Measurements from ENCODE around the gene ARMC3.
"Not testable (repeated sequence)": the region's sequence is repeated elsewhere in the genome, so short reads cannot be mapped to it uniquely, and the experiment has no call there.

Gene ARMC3

DNA sequence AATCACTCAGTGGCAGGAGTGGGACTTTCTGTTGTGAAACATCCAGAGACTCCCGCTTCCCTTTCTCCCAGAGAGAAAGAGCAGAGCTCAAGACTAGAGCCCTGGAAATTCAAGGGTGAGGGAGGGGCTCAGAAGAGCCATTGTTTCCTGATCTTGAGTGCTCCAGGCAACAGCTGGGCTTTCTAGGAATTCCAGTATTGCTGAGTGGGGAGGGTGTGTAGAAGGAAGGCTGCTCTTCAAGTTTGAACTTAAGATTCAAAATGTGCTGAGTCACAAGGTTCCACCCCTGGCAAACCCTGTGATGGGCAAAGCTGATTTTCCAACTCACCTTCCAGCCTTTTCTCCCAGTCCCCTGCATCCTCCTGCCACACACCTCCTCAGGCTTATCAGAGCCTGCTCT, 125.2 kb downstream of the ARMC3 start:
- no peak for DNase-seq

- DNase-seq: no peak
Observed at GRCh38 chr10:23055424-23056185, 127.8 kb downstream of the ARMC3 start.

DNA sequence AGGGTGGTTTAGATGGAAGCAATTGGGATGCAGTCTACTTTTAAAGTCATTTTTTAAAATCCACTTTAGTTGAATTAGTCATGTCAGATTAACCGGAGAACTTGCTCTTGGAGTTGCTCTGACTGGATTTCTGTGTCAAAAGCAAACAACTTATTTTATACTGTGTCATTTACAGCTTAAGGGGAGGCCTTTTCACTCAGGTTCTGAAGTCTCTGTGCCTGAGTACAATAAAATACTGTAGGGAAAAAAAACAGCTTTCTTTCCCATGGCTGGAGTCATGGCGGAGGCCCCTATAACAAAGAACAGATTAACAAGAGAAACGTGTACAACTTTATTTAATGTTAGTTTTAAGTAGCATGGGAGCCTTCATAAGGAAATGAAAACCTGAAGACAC, 128.3 kb downstream of the ARMC3 start:
- no peak for DNase-seq

DNA sequence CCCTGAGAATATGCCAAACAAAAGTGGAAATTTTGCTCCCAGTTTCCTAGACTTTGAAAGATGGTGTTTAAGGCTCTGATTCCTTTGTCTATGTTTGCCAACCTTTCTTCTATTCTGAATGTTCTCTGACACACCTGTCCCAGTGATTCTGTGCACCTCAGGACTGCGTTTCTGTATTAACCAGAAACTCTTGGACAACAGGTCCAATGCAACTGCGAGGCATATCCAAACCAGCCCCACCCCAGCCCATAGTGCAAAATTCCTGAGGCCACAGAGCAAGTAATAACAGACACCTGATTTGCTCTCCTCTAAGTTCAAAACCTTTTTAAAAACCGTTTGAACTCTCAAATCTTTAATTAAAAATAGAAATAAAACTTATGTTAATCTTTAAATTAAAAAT, 130.5 kb downstream of the ARMC3 start:
- no peak for DNase-seq

DNA sequence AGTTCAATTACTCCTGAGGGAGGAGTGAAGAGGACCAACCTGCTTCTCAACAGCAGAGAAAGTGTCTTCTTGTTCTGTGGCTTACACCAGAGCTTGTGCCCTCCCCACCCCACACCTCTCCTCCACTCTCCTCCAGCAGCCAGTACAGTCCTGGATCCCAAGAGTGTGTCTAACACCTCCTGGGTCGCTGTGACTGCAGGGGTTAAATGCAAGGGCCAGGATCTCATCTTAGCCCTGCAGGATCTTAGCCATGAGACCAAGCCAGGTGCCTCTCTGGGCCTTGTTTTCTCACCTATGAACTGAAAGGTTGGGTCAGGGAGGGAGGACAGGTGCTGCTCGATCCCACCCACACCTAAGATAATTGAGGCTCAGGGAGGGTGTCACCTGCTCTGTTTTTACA, 133.1 kb downstream of the ARMC3 start:
- no peak for DNase-seq

GRCh38 chr10:23063045-23063972, 135.5 kb downstream of the ARMC3 start:
- no peak for DNase-seq

DNA sequence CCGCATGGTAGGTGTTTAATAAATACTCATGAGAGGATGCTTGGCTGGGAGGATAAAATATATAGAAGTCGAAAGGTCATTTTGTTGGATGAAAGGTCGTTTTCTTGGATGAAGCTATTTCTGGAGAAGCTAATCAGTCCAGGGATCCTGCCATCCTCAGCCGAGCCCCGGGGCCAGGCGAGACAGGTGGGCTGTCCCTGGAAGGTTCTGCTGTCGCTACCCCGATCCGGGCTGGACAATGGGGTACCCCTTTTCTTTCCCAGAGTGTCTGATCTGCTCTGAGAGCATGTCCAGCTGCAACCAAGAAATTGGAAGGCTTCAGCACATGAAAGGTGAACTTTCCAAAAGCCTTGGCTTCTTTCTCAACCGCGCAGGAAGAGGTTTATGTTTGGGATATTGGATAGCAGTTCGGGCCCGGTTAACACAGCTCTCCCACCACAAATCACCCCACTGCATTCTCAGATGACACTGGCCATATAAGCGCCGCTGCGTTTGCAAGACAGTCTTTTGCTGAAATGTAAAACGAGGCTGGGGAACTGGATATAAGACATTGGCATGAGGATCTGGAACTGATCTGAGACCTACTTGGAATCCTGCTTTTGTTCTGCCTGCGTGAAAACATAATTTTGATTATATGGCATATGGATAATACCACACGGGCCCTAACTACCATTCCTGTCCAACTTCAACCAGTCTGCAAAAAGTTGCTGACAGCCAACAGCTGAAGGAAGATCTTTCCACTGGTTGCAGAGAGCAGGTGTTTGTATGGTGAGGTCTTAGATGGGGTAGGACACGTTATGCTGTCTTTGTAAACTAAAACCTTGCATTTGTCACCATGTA, 136.3 kb downstream of the ARMC3 start:
- no peak for DNase-seq

- not testable (repeated sequence) for DNase-seq
Observed at GRCh38 chr10:23064813-23065114, 136.9 kb downstream of the ARMC3 start.

GRCh38 chr10:23065181-23065948, 137.5 kb downstream of the ARMC3 start:
- no peak for DNase-seq

DNA sequence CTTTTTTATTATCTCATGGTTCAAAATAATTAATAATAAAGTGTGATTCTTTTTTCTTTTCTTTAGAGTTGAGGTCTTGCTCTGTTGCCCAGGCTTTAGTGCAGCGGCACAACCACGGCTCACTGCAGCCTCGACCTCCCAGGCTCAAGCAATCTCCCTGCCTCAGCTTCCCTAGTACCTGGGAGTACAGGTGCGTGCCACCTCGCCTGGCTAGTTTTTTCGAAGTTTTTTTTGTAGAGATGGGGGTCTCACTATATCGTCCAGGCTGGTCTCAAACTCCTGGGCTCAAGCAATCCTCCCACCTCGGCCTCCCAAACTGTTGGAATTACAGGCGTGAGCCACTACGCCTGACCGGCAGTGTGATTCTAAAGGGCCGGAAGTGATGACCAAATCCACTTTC, 139.5 kb downstream of the ARMC3 start:
- DNase-seq: no peak

GRCh38 chr10:23067939-23068775, 140.3 kb downstream of the ARMC3 start:
- DNase-seq: peak; percentile 53

DNA sequence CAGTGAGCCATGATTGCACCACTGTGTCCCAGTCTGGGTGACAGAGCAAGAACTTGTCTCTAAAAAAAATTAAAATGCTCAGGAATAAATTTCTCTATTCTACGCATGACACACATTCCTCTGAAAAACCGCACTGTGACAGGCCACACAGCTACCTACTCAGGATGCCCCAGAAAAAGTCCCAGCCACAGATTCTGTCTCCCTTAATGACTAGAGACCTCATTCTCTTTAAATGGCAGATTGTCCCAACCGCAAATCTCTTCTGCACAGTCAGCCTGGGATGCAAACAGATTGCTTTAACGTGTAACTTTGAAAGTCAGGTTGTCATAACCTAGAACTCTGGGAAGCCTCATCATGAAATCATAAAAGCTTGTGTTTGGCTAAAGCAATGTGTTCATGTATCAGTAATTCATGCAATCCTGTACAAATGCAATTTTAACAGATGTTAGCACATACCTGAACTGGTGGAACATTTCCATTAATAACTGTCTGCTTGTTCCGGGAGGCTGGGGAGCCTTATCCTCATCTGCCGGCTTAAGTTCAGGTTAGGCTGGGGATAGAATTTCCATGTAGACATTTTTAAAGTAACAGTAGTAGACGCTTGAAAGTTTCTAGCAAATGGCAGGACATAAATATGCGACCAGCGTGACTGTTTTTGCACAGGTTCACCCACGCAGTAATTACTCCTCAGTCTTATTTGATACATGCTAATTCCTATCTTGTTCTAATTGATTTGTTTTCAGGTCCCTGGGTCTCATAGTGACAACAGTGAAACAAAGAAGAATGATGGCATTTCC, 141.4 kb downstream of the ARMC3 start:
- no peak for DNase-seq

DNA sequence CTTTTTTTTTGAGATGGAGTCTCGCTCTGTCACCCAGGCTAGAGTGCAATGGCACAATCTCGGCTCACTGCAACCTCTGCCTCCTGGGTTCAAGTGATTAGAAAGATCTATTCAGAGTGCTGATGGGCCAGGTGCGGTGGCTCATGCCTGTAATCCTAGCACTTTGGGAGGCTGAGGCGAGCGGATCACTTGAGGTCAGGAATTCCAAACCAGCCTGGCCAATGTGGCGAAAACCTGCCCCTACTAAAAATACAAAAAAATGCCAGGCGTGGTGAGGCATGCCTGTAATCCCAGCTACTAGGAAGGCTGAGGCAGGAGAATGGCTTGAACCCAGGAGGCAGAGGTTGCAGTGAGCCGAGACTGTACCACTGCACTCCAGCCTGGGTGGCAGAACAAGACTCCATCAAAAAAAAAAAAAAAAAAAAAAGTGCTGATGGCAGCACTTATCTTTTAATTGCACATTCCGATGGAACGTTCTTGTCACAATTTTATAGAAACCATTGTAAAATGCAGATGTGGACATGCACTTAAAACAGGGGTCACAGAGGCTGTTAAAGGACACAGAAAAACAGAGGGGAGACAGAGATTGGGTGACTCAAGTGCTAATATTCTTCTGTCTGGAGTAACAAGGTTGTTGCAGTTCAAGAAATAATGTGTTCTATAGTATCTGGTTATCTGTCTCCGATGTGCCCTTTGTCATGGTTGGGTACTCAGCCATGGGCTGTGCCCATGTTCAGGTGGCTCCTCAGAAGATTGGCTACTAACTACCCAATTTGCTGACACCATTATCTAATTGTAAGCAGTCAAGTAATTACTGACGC, 142.4 kb downstream of the ARMC3 start:
- DNase-seq: not testable (repeated sequence)

- DNase-seq: no peak
Observed at GRCh38 chr10:23070913-23071218, 143.0 kb downstream of the ARMC3 start.

DNA sequence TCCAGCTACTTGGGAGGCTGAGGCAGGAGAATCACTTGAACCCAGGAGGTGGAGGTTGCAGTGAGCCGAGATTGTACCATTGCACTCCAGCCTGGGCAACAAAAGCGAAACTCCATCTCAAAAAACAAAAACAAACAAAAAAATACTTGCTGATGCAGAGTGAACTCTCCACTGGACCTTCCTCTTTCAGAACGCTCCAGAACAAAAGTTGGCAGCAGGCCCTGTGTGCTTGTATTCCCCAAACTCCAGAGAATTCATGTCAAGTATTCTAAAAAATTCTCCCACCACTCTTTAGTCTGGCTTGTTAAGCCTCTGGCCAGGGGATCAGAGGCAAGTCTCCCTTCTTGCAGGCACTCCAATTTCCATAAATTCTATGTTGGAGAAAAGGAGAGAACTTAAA, 144.7 kb downstream of the ARMC3 start:
- not testable (repeated sequence) for DNase-seq

DNA sequence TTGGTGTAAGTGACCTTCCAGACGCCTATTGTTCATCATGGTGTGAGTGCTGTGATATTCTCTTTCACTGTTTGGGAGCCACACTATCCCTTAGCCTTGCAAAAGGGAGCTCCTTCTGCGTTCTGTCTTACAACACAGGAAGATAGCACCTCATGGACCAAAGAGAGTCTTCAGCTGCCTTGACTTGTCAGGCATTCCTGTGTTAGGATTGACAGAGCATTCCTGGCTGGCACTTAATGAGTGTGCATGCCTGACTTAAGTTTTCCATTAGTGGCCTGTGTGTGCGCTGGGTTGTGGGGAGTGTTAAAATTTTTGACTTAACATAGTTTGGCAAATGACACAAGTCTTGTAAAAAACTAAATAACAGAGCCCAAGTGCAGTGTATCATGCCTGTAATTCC, 145.7 kb downstream of the ARMC3 start:
- DNase-seq: no peak

GRCh38 chr10:23075672-23076071, 147.8 kb downstream of the ARMC3 start:
- DNase-seq: no peak

GRCh38 chr10:23078114-23078513, 150.3 kb downstream of the ARMC3 start:
- no peak for DNase-seq

DNA sequence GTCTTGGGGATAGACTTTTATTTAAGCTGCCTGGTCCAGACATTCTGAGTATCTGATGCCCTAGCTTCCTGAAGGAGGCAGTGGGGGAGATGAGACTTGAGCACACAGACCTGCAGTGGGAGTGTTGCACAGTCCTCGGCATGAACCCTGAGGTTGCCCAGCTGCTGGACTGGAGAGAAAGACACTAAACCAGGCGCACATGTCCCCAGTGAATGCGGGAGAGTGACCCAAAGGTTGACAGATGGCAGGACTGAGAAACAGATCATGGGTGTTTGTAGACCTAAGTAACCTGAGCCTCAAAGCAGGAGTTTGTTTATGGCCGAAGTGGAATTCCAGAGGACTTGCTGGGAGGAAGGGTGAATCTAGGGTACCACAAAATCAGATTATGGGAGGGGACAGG, 151.8 kb downstream of the ARMC3 start:
- no peak for DNase-seq

GRCh38 chr10:23080262-23080661, 152.4 kb downstream of the ARMC3 start:
- DNase-seq: no peak
